Measurements from ENCODE around the gene RAPGEF3. TPM values are rescaled to one million over a fixed set of nuclear protein-coding genes. Genes with fewer than 3 reads are reported as not detected.
A peak's percentile ranks its signal among the peaks of the same experiment; 100 is the strongest.

The RAPGEF3 gene
- total RNA-seq, 1 donor from 2014 or later, result 1.2 TPM

GRCh38 chr12:47721431-47721973 is 37.2 kb downstream of the RAPGEF3 start:
- H3K36me3 Mint-ChIP-seq (ENCODE audit: unreplicated experiment), result peaks cover 1% of the 10 kb centered on the region
- no peak overlapping the region for H3K27ac Mint-ChIP-seq (ENCODE audit: unreplicated experiment)
- no peak overlapping the region for H3K4me3 Mint-ChIP-seq (ENCODE audit: unreplicated experiment)

GRCh38 chr12:47718531-47718930 is 40.1 kb downstream of the RAPGEF3 start:
- Mint-ChIP-seq H3K4me1 (ENCODE audit: unreplicated experiment) (peaks cover 24% of the 10 kb centered on the region), H3K9me3 (ENCODE audit: unreplicated experiment) (no peaks in the 10 kb centered on the region), H3K36me3 (ENCODE audit: unreplicated experiment) (peaks cover 1% of the 10 kb centered on the region), H3K27ac (ENCODE audit: unreplicated experiment) (peak overlapping the region; percentile 97), H3K4me3 (ENCODE audit: unreplicated experiment) (no peak overlapping the region), H3K27me3 (ENCODE audit: unreplicated experiment) (no peaks in the 10 kb centered on the region)
- TF ChIP-seq CTCF (IDR thresholded peaks at IDR 0.05), result no peak
- DNase-seq (ENCODE audit: extremely low spot score, unreplicated experiment), result no peak

More at GRCh38 chr12:47721431-47721973, 37.2 kb downstream of the RAPGEF3 start:
- Mint-ChIP-seq H3K9me3 (ENCODE audit: unreplicated experiment) (no peaks in the 10 kb centered on the region), H3K4me1 (ENCODE audit: unreplicated experiment) (peaks cover 30% of the 10 kb centered on the region), H3K27me3 (ENCODE audit: unreplicated experiment) (no peaks in the 10 kb centered on the region)
- no peak for TF ChIP-seq CTCF (IDR thresholded peaks at IDR 0.05)
- DNase-seq (ENCODE audit: extremely low spot score, unreplicated experiment), result no peak

GRCh38 chr12:47717443-47718193 is 41.1 kb downstream of the RAPGEF3 start:
- DNase-seq (ENCODE audit: extremely low spot score, unreplicated experiment), result peak; percentile 91
- Mint-ChIP-seq H3K9me3 (ENCODE audit: unreplicated experiment) (no peaks in the 10 kb centered on the region), H3K4me1 (ENCODE audit: unreplicated experiment) (peaks cover 24% of the 10 kb centered on the region), H3K27me3 (ENCODE audit: unreplicated experiment) (no peaks in the 10 kb centered on the region), H3K4me3 (ENCODE audit: unreplicated experiment) (no peak overlapping the region), H3K36me3 (ENCODE audit: unreplicated experiment) (peaks cover 1% of the 10 kb centered on the region), H3K27ac (ENCODE audit: unreplicated experiment) (peak overlapping the region; percentile 97)
- peak; percentile 94 for TF ChIP-seq CTCF (IDR thresholded peaks at IDR 0.05)

- peak; percentile 62 for DNase-seq (ENCODE audit: extremely low spot score, unreplicated experiment)
- Mint-ChIP-seq H3K4me1 (ENCODE audit: unreplicated experiment) (peaks cover 24% of the 10 kb centered on the region), H3K27ac (ENCODE audit: unreplicated experiment) (peak overlapping the region; percentile 97), H3K27me3 (ENCODE audit: unreplicated experiment) (no peaks in the 10 kb centered on the region), H3K4me3 (ENCODE audit: unreplicated experiment) (no peak overlapping the region), H3K36me3 (ENCODE audit: unreplicated experiment) (peaks cover 1% of the 10 kb centered on the region), H3K9me3 (ENCODE audit: unreplicated experiment) (no peaks in the 10 kb centered on the region)
- no peak for TF ChIP-seq CTCF (IDR thresholded peaks at IDR 0.05)
These were observed 41.6 kb downstream of the RAPGEF3 start for GRCh38 chr12:47717046-47717442.

- Mint-ChIP-seq H3K27me3 (ENCODE audit: unreplicated experiment) (no peaks in the 10 kb centered on the region), H3K27ac (ENCODE audit: unreplicated experiment) (no peak overlapping the region), H3K4me3 (ENCODE audit: unreplicated experiment) (no peak overlapping the region), H3K4me1 (ENCODE audit: unreplicated experiment) (peaks cover 24% of the 10 kb centered on the region), H3K36me3 (ENCODE audit: unreplicated experiment) (peaks cover 1% of the 10 kb centered on the region), H3K9me3 (ENCODE audit: unreplicated experiment) (no peaks in the 10 kb centered on the region)
- peak; percentile 80 for DNase-seq (ENCODE audit: extremely low spot score, unreplicated experiment)
- no peak for TF ChIP-seq CTCF (IDR thresholded peaks at IDR 0.05)
These were observed 42.7 kb downstream of the RAPGEF3 start for GRCh38 chr12:47715877-47716548.

Measured in osteocyte (in vitro differentiated cells).